Hematopoietic multipotent progenitor cell treated with erythropoietin and hydrocortisone succinate and interleukin-3 and kit ligand, for 15 days (in vitro differentiated cells): Measurements from ENCODE around the gene SLC2A8.

Source experiments
- DNase-seq: peaks from one replicate; pipeline ENCODE4 v3.0.0-alpha.2; 2015; ENCODE audit warnings: low spot score

The SLC2A8 gene

GRCh38 chr9:127382541-127382940 lies 14.4 kb upstream of the SLC2A8 start:
- DNase-seq, result no peak

DNA sequence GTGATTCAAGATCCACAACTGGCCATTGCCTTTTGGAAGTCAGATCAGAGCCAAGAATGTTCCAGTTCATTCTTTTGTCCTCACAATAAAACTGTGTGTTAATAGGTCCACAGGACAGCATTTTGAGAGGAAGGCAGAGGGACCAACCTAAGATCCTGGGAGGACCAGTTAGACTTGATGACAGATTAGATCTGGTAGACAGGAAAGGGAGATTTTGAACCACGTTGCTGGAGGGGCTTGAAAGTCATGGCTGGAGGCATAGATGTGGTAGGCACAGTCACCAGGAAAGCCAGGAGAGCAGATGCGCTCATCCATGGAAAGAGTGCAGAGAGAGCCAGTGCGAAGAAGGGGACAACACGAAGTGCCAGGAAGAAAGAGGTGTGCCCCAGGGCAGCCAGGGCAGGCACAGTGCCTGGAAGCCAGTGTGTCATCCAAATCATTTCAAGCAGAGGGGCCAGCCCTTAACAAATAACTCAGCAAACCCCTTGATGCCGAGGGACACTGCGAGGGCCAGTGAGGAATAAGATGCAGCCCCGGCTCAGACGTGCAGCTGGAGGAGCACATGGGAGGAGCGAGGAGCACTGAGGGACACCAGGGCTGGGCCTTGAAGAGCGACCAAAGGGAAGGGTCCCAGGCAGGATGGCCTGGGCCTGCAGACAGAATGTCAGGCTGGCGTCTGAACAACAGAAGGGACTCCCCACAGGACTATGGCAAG lies 12.8 kb upstream of the SLC2A8 start:
- no peak for DNase-seq

DNA sequence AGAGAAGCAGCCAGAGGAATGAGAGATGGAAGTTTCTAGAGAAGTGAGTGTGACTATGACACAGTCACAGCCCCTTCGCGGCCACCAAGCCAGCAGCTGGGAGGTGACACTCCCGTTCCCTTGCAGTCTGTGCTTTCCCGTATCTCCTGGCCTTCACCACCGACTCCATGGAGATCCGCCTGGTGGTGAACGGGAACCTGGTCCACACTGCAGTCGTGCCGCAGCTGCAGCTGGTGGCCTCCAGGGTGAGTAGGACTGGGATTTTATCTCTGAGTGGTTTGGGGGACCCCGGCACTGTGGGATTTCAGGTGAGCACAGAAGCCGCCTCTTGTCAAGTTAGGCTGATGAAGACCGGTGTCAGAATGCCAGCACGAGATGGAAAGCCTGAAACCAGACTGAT lies 12.1 kb upstream of the SLC2A8 start:
- no peak for DNase-seq

- DNase-seq, result no peak
These were observed 10.7 kb upstream of the SLC2A8 start for GRCh38 chr9:127386249-127386648.

- DNase-seq, result no peak
These were observed 10.0 kb upstream of the SLC2A8 start for GRCh38 chr9:127386981-127387380.

DNA sequence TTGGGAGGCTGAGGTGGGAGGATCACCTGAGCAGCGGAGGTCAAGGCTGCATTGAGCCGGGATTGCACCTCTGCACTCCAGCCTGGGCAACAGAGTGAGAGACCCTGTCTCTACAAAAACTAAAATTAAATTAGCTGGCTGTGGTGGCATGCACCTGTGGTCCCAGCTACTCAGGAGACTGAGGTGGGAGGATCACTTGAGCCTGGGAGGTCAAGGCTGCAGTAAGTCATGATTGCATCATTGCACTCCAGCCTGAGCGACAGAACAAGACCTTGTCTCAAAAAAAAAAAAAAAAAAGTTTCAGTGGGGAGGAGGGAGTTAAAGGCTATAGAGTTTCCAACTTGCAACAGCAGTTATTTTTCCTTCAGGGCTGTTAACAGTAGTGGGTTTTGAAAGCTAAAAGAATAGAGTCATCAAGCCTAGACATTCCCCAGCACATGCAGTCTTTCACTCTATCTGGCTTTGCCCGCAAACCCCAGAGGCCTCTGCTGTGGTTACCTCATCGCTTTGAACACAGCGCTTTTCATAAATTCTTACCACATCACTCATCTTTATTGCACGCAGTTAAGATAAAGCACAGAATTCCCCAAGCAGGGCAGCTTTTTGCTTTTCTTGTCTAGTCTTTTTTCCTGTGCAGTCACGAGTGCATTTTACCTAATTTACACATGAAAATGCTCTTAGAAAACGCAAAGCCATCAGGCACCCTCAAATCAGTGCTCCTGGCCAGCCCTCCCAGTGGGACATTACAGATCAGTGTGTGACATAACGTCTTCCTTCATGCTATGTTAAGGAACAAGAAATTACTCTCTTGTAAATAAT lies 8.7 kb upstream of the SLC2A8 start:
- DNase-seq, result no peak

DNA sequence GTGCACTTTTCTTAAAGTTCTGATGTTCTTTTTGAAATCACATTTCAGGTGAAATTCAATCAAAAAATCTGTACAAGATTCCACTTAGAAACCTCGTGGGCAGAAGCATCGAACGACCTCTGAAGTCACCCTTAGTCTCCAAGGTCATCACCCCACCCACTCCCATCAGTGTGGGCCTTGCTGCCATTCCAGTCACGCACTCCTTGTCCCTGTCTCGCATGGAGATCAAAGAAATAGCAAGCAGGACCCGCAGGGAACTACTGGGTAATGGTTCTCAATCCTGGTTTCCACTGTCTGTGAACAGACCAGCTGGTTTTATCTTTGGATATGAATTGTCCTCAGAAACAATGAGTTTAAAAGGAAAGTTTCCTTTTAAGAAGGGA lies 8.1 kb upstream of the SLC2A8 start:
- no peak for DNase-seq

DNA sequence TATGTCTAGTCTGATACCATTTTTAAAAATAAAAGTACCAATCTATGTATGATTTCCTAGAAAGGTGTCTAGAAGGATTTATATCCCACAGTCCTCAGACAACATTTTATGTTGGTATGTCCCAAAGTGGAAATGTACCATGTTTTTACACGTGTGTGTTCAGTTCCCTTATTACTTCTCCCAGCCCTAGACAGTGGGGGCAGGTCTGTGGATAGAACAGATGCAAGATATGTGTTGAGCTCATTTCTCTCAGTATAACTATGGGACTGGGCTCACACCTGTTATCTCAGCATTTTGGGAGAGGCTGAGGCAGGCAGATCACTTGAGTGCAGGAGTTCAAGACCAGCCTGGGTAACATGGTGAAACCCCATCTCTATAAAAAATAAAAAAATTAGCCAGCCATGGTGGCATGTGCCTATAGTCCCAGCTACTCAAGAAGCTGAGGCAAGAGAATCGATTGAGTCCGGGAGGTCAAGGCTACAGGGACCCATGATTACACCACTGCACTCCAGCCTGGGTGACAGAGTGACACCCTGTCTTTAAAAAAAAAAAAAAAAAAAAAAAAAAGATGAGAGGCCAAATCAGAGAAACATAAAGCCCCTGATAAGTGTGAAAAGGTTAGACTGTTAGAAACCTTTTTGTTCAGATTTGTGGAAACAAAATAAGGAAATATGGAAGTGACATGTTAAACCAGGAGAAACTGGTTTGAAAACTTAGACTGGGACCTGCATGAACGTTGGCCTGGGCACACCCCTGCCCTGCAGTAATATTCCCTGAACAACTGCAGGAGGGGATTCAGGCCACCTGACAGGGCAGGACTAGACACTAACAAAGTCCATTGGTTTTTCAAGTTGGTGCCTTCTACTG lies 7.4 kb upstream of the SLC2A8 start:
- DNase-seq, result no peak

DNA sequence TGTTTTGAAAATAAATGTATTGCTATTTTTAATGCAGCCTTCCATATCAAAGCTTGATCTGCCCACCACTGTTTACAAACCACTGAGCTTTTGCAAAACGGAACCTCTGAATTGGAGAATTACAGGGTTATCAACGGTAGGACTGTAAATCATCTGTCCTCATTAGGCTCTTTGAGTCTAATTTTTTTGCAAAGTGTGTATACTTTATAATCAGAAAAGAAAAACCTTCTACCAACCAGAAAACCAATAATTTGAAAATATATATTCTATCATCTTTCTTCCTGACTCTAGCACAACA lies 6.8 kb upstream of the SLC2A8 start:
- DNase-seq, result no peak

- DNase-seq, result no peak
These were observed 6.4 kb upstream of the SLC2A8 start for GRCh38 chr9:127390563-127390962.

- DNase-seq, result no peak
These were observed 4.8 kb upstream of the SLC2A8 start for GRCh38 chr9:127392166-127392565.

DNA sequence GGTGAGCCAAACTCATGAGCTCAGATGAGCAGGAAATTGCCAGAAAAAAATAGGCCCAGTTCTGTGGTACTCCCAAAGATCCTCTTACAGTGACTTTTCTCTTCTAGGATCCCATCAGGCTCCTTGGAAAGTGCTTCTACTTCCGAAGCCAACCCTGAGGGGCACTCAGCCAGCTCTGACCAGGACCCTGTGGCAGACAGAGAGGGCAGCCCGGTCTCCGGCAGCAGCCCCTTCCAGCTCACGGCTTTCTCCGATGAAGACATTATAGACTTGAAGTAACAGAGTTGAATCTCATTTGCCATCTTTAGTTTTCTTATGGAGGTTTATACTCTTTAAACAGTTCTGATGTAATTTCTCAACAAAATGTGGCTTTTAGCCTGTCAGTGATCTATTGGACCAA lies 4.0 kb upstream of the SLC2A8 start:
- DNase-seq, result no peak

DNA sequence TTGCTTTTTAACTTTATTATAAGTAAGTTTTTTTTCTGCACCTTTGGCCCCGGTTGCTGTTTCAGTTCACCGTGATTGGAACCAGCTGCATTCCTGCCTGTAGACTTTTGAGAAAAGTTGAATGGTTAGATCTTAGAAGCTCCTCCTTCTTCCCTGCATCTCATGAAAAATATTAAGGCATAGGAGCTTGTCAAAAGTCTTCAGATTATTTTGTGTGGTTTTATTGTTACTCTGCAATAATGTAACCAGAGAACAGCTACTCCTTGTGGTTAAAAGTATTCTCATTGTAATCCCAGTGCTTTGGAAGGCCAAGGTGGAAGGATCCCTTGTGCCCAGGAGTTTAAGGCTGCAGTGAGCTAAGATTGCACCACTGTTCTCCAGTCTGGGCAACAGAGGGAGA lies 3.3 kb upstream of the SLC2A8 start:
- no peak for DNase-seq

GRCh38 chr9:127395497-127396252 lies 1.3 kb upstream of the SLC2A8 start:
- DNase-seq, result no peak

DNA sequence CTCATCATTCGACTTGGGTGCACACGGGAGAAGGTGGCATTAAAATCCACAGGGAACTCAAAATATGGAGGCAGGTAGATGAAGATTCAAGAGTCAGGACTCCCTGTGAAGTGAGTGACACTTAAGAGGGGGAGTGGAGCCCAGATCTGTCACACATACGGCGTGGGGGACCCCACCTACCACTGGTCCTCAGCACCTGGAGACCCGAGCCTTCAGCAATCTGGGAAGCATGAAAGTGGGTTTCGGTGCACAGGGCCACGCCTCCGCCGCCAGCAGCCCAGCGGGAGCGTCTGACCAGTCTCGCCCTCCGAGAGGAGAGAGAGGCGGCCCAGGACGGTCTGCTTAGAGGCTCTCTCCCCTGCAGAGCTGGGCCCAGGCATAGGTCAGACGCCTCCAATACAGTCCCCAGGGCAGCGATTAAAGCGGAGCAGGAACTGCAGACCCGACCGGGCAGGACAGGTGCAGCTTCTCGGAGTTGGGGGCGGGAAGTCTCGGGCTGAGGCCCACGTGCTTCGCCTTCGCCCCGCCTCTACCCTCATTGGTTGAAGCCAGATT lies 639 bp upstream of the SLC2A8 start:
- no peak for DNase-seq

DNA sequence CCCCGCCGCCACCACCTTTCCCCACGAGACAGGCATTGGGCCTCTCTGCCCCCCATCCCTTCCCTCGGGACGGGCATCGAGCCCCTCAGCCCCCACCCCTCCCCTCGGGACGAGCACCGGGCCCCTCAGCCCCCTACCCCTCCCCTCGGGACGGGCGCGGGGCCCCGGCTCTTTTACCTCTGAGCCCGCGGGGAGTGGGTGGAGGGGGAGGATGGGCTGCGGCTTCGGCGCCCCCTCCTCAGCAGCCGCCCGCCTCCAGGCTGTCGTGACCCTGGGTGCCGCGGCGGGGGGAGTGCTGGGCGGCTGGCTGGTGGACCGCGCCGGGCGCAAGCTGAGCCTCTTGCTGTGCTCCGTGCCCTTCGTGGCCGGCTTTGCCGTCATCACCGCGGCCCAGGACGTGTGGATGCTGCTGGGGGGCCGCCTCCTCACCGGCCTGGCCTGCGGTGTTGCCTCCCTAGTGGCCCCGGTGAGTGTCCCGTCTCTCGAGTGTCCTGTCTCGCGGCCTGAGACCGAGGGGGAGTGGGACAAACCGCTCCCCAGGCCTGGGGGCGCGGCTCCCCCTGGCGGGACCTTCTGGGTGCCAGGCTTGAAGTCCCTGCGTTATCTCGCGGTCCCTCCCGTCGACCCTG lies 791 bp downstream of the SLC2A8 start:
- no peak for DNase-seq

- DNase-seq, result no peak
These were observed 1.3 kb downstream of the SLC2A8 start for GRCh38 chr9:127398275-127398647.

DNA sequence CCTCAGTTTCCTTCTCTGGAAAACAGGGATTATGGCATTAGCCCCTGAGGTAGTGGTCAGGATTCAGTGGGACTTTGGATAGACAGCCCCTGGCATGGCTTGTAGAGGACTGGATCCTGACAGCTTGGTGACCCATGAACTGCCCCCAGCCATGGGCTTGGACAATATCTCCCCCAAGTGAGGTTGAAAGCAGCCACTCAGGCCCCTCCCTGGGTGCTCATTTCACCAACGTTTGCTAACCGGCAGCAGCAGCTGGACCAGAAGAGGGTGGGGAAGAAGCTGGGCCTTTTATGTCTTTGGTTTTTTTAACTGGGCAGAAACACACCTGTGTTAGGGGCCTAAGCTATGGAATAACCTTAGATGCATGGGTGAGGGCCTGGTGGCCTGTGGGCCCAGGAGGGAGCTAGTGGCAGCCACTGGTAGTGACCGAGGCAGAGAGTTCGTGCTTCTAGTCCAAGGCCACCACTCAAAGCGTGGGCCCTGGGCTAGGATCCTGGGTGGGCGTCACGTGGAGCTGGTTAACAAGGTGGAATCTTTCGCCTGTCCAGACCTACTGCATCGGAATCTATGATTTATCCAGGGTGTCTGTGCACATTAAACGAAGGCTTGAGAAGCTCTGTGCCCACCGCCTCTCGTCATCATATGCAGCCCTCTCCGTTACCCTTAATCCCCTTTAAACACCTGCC lies 1.9 kb downstream of the SLC2A8 start:
- DNase-seq, result no peak

- DNase-seq, result no peak
These were observed 2.8 kb downstream of the SLC2A8 start for GRCh38 chr9:127399736-127400269.

- no peak for DNase-seq
These were observed 5.6 kb downstream of the SLC2A8 start for GRCh38 chr9:127402401-127403090.
